Caco-2 (cell line): ENCODE measurements around the gene PAK1. TPM values are rescaled to one million over a fixed set of nuclear protein-coding genes. Genes with fewer than 3 reads are reported as not detected.

ENCODE experiments used
- BruUV-seq: library from RNA; stranded (reverse); fragments of 400-500 nt; replicated peaks from 2 replicates; lab custom pipeline; 2021; lab: Mats Ljungman, UMichigan
- CTCF ChIA-PET: fragments of 300-600 bp; sonication (Branson Sonifier 250); formaldehyde crosslinking; loops from one replicate; lab custom pipeline; 2022; ENCODE audit warnings: antibody characterized with exemption; lab: Charles Lee
- POLR2A ChIA-PET: fragments of 300-600 bp; sonication (Branson Sonifier 250); formaldehyde crosslinking; loops from one replicate; lab custom pipeline; 2022; ENCODE audit warnings: antibody characterized with exemption; lab: Charles Lee
- DNase-seq, 2 experiments: peaks; one replicate each; pipeline versions ENCODE4 v3.0.0 to v3.0.0-alpha.2; 2020 to 2022
- H3K27me3 ChIP-seq: replicated peaks from 2 replicates; pipeline ENCODE4 v1.6.0; 2011; ENCODE audit warnings: low read length; ENCODE audit not compliant: control insufficient read depth, insufficient read depth
- H3K36me3 ChIP-seq: 2 replicates; pipeline ENCODE4 v1.5.1; 2011; ENCODE audit warnings: low read length; ENCODE audit not compliant: control insufficient read depth, insufficient read depth
- H3K4me1 ChIP-seq: fragments of 250-450 bp; sonication (Bioruptor Pico); 2 replicates; pipeline ENCODE4 v1.5.1; 2020; ENCODE audit warnings: mild to moderate bottlenecking
- H3K4me3 ChIP-seq: 2 replicates; pipeline ENCODE4 v1.5.1; 2011; ENCODE audit warnings: low read depth, mild to moderate bottlenecking, control low read depth, low read length
- H3K9me3 ChIP-seq: fragments of 250-450 bp; sonication (Bioruptor Pico); 2 replicates; pipeline ENCODE4 v1.5.1; 2020; ENCODE audit warnings: mild to moderate bottlenecking, moderate library complexity
- H3K27ac Mint-ChIP-seq: one replicate; pipeline ENCODE4 v1.8.0; 2022; ENCODE audit warnings: mixed read lengths; ENCODE audit not compliant: unreplicated experiment
- H3K27me3 Mint-ChIP-seq: one replicate; pipeline ENCODE4 v1.8.0; 2022; ENCODE audit warnings: mixed read lengths; ENCODE audit not compliant: insufficient read depth, unreplicated experiment
- H3K36me3 Mint-ChIP-seq: one replicate; pipeline ENCODE4 v1.8.0; 2022; ENCODE audit warnings: mild to moderate bottlenecking, mixed read lengths; ENCODE audit not compliant: insufficient read depth, unreplicated experiment
- H3K4me1 Mint-ChIP-seq: one replicate; pipeline ENCODE4 v1.8.0; 2022; ENCODE audit warnings: low read depth, mixed read lengths; ENCODE audit not compliant: unreplicated experiment
- H3K4me3 Mint-ChIP-seq: one replicate; pipeline ENCODE4 v1.8.0; 2022; ENCODE audit warnings: mild to moderate bottlenecking, moderate library complexity, mixed read lengths; ENCODE audit not compliant: unreplicated experiment
- H3K9me3 Mint-ChIP-seq: one replicate; pipeline ENCODE4 v1.8.0; 2022; ENCODE audit warnings: mixed read lengths; ENCODE audit not compliant: unreplicated experiment
- intact Hi-C: fragments of 100-400 bp; cut with micrococcal nuclease; formaldehyde crosslinking; loops from one replicate; pipeline ENCODE4 v1.10.0; 2022; ENCODE audit not compliant: unreplicated experiment
- total RNA-seq: library from RNA; stranded (reverse); gene quantifications from 2 replicates; pipeline ENCODE4 v1.2.3, GENCODE V29; 2022
- TF ChIP-seq, protein P1 (sequence below), 2 experiments: fragments of 200-600 bp in 1 of 2; IDR thresholded peaks; 1 replicate in 1 of 2; 2 replicates in 1 of 2; pipeline versions ENCODE4 v1.5.1 to v1.8.0; 2011 to 2022; ENCODE audit warnings: antibody characterized with exemption in 1 of 2, control low read depth in 1 of 2, inconsistent platforms in 1 of 2, low read depth in 1 of 2, low read length in 1 of 2, mild to moderate bottlenecking in 1 of 2, moderate library complexity in 1 of 2; ENCODE audit not compliant: insufficient read depth in 1 of 2, severe bottlenecking in 1 of 2, unreplicated experiment in 1 of 2

Gene PAK1
- total RNA-seq, 1 experiment from 2014 or later = 81.1 TPM

DNA sequence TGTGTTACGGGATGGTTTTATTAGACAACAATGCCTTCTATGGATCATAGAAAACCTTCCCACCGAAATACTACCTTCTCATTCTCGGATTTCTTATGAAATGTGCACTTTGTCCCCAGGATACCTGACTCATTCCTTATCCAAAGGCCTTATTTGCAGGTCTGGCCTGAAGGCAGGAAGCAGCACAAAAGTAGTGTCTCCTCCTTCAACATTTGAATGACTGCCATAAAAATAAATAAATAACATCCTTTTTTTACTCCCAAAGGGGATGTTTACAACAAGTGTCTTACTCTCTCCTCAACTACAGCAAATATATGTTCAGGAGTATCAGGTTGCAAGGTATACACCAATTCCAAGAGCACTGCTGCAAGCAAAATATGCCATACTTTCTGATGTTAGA is 41.6 kb upstream of the PAK1 start:
- peak; percentile 83 to 85 for DNase-seq
- CTCF ChIA-PET = interaction anchor here (0.6 to 2.4 kb wide), 2 partner anchors 23 to 44 kb away, joined by 4 to 10 read pairs; no protein-coding TSS in a partner anchor
- peak overlapping the region; percentile 52 for H3K4me3 Mint-ChIP-seq

DNA sequence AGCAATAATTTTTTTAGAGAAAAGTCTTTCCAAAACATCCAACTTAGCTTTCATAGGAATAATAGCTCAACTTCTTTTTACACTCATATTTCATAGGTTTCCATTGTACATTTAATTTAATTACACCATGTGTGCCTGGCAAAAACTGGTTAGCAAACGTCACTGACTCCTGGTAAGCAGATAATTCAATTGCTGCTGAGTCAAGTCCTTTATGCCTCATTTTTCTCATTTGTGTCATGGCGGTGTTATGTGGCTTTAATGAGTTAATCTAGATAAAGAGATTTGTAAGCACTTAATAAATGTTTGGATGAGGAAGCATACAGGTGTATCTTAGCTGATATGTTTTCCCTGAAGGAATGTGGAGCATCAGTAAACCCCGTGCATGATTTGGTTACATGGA is 41.2 kb upstream of the PAK1 start:
- TF ChIP-seq, protein P1, sequence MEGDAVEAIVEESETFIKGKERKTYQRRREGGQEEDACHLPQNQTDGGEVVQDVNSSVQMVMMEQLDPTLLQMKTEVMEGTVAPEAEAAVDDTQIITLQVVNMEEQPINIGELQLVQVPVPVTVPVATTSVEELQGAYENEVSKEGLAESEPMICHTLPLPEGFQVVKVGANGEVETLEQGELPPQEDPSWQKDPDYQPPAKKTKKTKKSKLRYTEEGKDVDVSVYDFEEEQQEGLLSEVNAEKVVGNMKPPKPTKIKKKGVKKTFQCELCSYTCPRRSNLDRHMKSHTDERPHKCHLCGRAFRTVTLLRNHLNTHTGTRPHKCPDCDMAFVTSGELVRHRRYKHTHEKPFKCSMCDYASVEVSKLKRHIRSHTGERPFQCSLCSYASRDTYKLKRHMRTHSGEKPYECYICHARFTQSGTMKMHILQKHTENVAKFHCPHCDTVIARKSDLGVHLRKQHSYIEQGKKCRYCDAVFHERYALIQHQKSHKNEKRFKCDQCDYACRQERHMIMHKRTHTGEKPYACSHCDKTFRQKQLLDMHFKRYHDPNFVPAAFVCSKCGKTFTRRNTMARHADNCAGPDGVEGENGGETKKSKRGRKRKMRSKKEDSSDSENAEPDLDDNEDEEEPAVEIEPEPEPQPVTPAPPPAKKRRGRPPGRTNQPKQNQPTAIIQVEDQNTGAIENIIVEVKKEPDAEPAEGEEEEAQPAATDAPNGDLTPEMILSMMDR (IDR thresholded peaks at IDR 0.05; ENCODE audit: insufficient read depth in 1 of 2, low read depth in 1 of 2, low read length in 1 of 2, severe bottlenecking in 1 of 2, unreplicated experiment in 1 of 2) = no peak
- intact Hi-C loops = loop anchor here (1.0 kb wide), 3 partner anchors 33 to 74 kb away; partner anchors contain the start of genes AQP11 and PAK1
- peak overlapping the region; percentile 52 for H3K4me3 Mint-ChIP-seq
- H3K36me3 Mint-ChIP-seq = no peaks in the 10 kb centered on the region
- no TSS peak for BruUV-seq
- peaks cover 27% of the 10 kb centered on the region for H3K4me1 Mint-ChIP-seq
- Histone ChIP-seq H3K4me3 (no peak overlapping the region), H3K27me3 (no peaks in the 10 kb centered on the region), H3K4me1 (peaks cover 17% of the 10 kb centered on the region), H3K36me3 (no peaks in the 10 kb centered on the region), H3K9me3 (no peaks in the 10 kb centered on the region)
- CTCF ChIA-PET = interaction anchor here (0.6 to 2.4 kb wide), 3 partner anchors 20 to 43 kb away, joined by 4 to 10 read pairs (median 4); no protein-coding TSS in a partner anchor
- no peaks in the 10 kb centered on the region for H3K27me3 Mint-ChIP-seq
- DNase-seq = no peak
- POLR2A ChIA-PET = interaction anchor here (0.7 kb wide), 1 partner anchor 44 kb away, joined by 3 read pairs; no protein-coding TSS in a partner anchor
- peak overlapping the region; percentile 6 for H3K27ac Mint-ChIP-seq
- H3K9me3 Mint-ChIP-seq = peaks cover under 1% of the 10 kb centered on the region

More for the DNA sequence above, 41.6 kb upstream of the PAK1 start:
- POLR2A ChIA-PET = interaction anchor here (0.7 kb wide), 1 partner anchor 45 kb away, joined by 3 read pairs; no protein-coding TSS in a partner anchor
- Histone ChIP-seq H3K27me3 (no peaks in the 10 kb centered on the region), H3K9me3 (no peaks in the 10 kb centered on the region), H3K4me3 (no peak overlapping the region), H3K4me1 (peaks cover 17% of the 10 kb centered on the region), H3K36me3 (no peaks in the 10 kb centered on the region)
- Mint-ChIP-seq H3K4me1 (peaks cover 23% of the 10 kb centered on the region), H3K36me3 (no peaks in the 10 kb centered on the region), H3K27ac (peak overlapping the region; percentile 6), H3K27me3 (no peaks in the 10 kb centered on the region), H3K9me3 (no peaks in the 10 kb centered on the region)
- TF ChIP-seq, protein P1 (IDR thresholded peaks at IDR 0.05; ENCODE audit: insufficient read depth in 1 of 2, low read depth in 1 of 2, low read length in 1 of 2, severe bottlenecking in 1 of 2, unreplicated experiment in 1 of 2) = no peak
- intact Hi-C loops = loop anchor here (1.0 kb wide), 3 partner anchors 33 to 74 kb away; partner anchors contain the start of genes AQP11 and PAK1
- BruUV-seq = no TSS peak

DNA sequence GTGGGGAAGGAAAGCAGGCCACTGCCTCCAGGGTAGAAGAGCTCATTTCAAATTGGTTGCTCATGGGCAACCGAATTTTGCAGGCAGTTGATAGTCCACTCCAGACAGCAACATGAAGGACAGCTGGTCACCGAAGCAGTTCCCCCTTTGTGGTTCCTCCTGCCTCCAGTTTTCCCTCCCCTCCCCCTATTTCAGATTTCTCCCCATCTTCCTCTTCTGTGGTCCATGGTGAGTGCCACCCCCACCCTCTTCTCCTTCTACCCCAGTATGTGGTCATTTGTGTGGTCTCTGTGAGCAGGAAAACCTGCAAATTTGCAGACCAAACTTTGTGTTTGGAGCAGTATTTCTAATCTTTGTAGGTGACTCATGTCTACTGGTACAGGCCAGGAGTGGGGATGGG is 38.2 kb upstream of the PAK1 start:
- H3K9me3 Mint-ChIP-seq = peaks cover 8% of the 10 kb centered on the region
- CTCF ChIA-PET = interaction anchor here (1.8 kb wide), 1 partner anchor 41 kb away, joined by 4 read pairs; no protein-coding TSS in a partner anchor
- H3K4me3 ChIP-seq = no peak overlapping the region
- intact Hi-C loops = no loop called here
- no TSS peak for BruUV-seq
- H3K4me1 Mint-ChIP-seq = peaks cover 33% of the 10 kb centered on the region
- no peaks in the 10 kb centered on the region for H3K27me3 ChIP-seq
- H3K36me3 Mint-ChIP-seq = no peaks in the 10 kb centered on the region
- no peak overlapping the region for H3K4me3 Mint-ChIP-seq
- DNase-seq = no peak
- POLR2A ChIA-PET = no interaction called here
- H3K9me3 ChIP-seq = no peaks in the 10 kb centered on the region
- no peaks in the 10 kb centered on the region for H3K36me3 ChIP-seq
- H3K27me3 Mint-ChIP-seq = no peaks in the 10 kb centered on the region
- no peak overlapping the region for H3K27ac Mint-ChIP-seq
- H3K4me1 ChIP-seq = peaks cover 17% of the 10 kb centered on the region
- TF ChIP-seq, protein P1 (IDR thresholded peaks at IDR 0.05; ENCODE audit: insufficient read depth in 1 of 2, low read depth in 1 of 2, low read length in 1 of 2, severe bottlenecking in 1 of 2, unreplicated experiment in 1 of 2) = no peak
